B cell (primary cell): ENCODE data around the gene CATSPER3. TPM values are rescaled to one million over a fixed set of nuclear protein-coding genes. Genes with fewer than 3 reads are reported as not detected.

ENCODE experiments used
- ATAC-seq: fragments of 200-7000 bp; cut with Tn5 transposase; one replicate; pipeline ENCODE4 v1.10.0; 2021; ENCODE audit warnings: low read depth, mild to moderate bottlenecking, moderate number of reproducible peaks, moderate library complexity
- CTCF ChIA-PET: fragments of 350-600 bp; sonication (Branson Sonifier 250); formaldehyde crosslinking; loops from one replicate; lab custom pipeline; 2021; ENCODE audit warnings: antibody characterized with exemption, inconsistent platforms; lab: Charles Lee
- POLR2A ChIA-PET: fragments of 350-600 bp; sonication (Branson Sonifier 250); formaldehyde crosslinking; loops from one replicate; lab custom pipeline; 2021; ENCODE audit warnings: antibody characterized with exemption; lab: Charles Lee
- DNase-seq: peaks from one replicate; pipeline ENCODE4 v3.0.0; 2013
- H2AFZ ChIP-seq: 2 replicates; pipeline ENCODE4 v1.6.1; 2012; ENCODE audit warnings: mild to moderate bottlenecking, low read depth, low read length; ENCODE audit not compliant: insufficient read depth, poor library complexity, severe bottlenecking
- H3K27ac ChIP-seq, 2 donors: 1 replicate in 1 of 2; 2 replicates in 1 of 2; pipeline ENCODE4 v1.5.1; 2012 to 2013; ENCODE audit warnings: low read length in 2 of 2, mild to moderate bottlenecking in 2 of 2, moderate library complexity in 1 of 2
- H3K27me3 ChIP-seq, 4 experiments: fragments of 200-600 bp in 1 of 4; sonication (generic) in 1 of 4; replicated peaks in 1 of 4; 1 replicate in 2 of 4; 2 replicates in 2 of 4; pipeline versions ENCODE4 v1.6.1 to v1.7.0; 2013 to 2016; ENCODE audit warnings: low read length in 3 of 4, mild to moderate bottlenecking in 2 of 4, mixed read lengths in 1 of 4, moderate library complexity in 1 of 4; ENCODE audit not compliant: insufficient read depth in 4 of 4, control insufficient read depth in 3 of 4; ENCODE audit errors: control extremely low read depth in 1 of 4
- H3K36me3 ChIP-seq, 2 experiments: replicated peaks in 1 of 2; 1 replicate in 1 of 2; 2 replicates in 1 of 2; pipeline versions ENCODE4 v1.6.1 to v1.7.1; 2013; ENCODE audit warnings: low read length in 1 of 2; ENCODE audit not compliant: insufficient read depth in 2 of 2, control insufficient read depth in 1 of 2; ENCODE audit errors: control extremely low read depth in 1 of 2, extremely low read depth in 1 of 2
- H3K4me1 ChIP-seq, 2 donors: fragments of 200-600 bp in 1 of 2; sonication (generic) in 1 of 2; 1 replicate in 1 of 2; 2 replicates in 1 of 2; pipeline versions ENCODE4 v1.5.1 to v1.6.1; 2013 to 2017; ENCODE audit warnings: low read length in 2 of 2; ENCODE audit not compliant: control insufficient read depth in 2 of 2, insufficient read depth in 2 of 2
- H3K4me2 ChIP-seq: replicated peaks from 2 replicates; pipeline ENCODE3; 2012; ENCODE audit warnings: mild to moderate bottlenecking, low read depth, low read length; ENCODE audit not compliant: poor library complexity, severe bottlenecking
- H3K4me3 ChIP-seq, 5 experiments: fragments of 200-600 bp in 1 of 5; sonication (generic) in 1 of 5; 1 replicate in 3 of 5; 2 replicates in 2 of 5; pipeline versions ENCODE4 v1.5.1 to v1.7.0; 2011 to 2016; ENCODE audit warnings: low read length in 4 of 5, mild to moderate bottlenecking in 4 of 5, low read depth in 2 of 5, control low read depth in 1 of 5, moderate library complexity in 1 of 5; ENCODE audit not compliant: insufficient read depth in 1 of 5; ENCODE audit errors: control extremely low read depth in 1 of 5, extremely low read depth in 1 of 5
- H3K79me2 ChIP-seq: fragments of 200-600 bp; sonication (generic); one replicate; pipeline ENCODE4 v1.6.0; 2016; ENCODE audit warnings: low read length; ENCODE audit not compliant: control insufficient read depth, insufficient read depth
- H3K9ac ChIP-seq: fragments of 200-600 bp; sonication (generic); 2 replicates; pipeline ENCODE4 v1.6.1; 2017; ENCODE audit warnings: mild to moderate bottlenecking, low read length, moderate library complexity
- H3K9me3 ChIP-seq, 3 donors: one replicate each; pipeline versions ENCODE4 v1.6.1 to v1.7.1; 2013; ENCODE audit warnings: low read length in 2 of 3; ENCODE audit not compliant: control insufficient read depth in 2 of 3, insufficient read depth in 1 of 3; ENCODE audit errors: control extremely low read depth in 1 of 3
- H4K20me1 ChIP-seq: 2 replicates; pipeline ENCODE4 v1.6.0; 2012; ENCODE audit warnings: mild to moderate bottlenecking, low read length; ENCODE audit not compliant: insufficient read depth, control insufficient read depth, poor library complexity, severe bottlenecking
- H3K27ac Mint-ChIP-seq: one replicate; pipeline ENCODE4 v1.8.0; 2021; ENCODE audit warnings: mixed read lengths
- H3K27me3 Mint-ChIP-seq: one replicate; pipeline ENCODE4 v1.8.0; 2021; ENCODE audit warnings: mixed read lengths
- H3K4me1 Mint-ChIP-seq: one replicate; pipeline ENCODE4 v1.8.0; 2021; ENCODE audit warnings: mixed read lengths
- H3K4me3 Mint-ChIP-seq: one replicate; pipeline ENCODE4 v1.8.0; 2021; ENCODE audit warnings: mixed read lengths
- H3K9me3 Mint-ChIP-seq: one replicate; pipeline ENCODE4 v1.8.0; 2022; ENCODE audit warnings: mixed read lengths; ENCODE audit not compliant: insufficient read depth
- EZH2 ChIP-seq: IDR thresholded peaks from 2 replicates; pipeline ENCODE4 v1.6.1; 2012; ENCODE audit warnings: borderline replicate concordance, low read depth, mild to moderate bottlenecking, moderate library complexity, low read length; ENCODE audit not compliant: insufficient read depth, poor library complexity, severe bottlenecking
- WGBS: methylation state at CpG from one replicate; pipeline ENCODE4 v1.1.5; 2013; ENCODE audit warnings: missing lambda C conversion rate; ENCODE audit not compliant: insufficient coverage; 5-methylcytosine and 5-hydroxymethylcytosine counted together
- intact Hi-C: fragments of 100-400 bp; cut with micrococcal nuclease; formaldehyde crosslinking; loops from one replicate; pipeline ENCODE4 v1.10.0; 2022
- polyA plus RNA-seq: library from polyadenylated mRNA; depleted of rRNA; stranded (reverse); fragments of >200 nt; gene quantifications from 2 replicates; pipeline ENCODE4 v1.2.3, GENCODE V29; 2012
- total RNA-seq, 2 donors: library from RNA; stranded (reverse); fragments of 120-200 nt in 1 of 2; gene quantifications; 1 replicate in 1 of 2; 2 replicates in 1 of 2; pipeline versions ENCODE4 v1.2.3 to v1.2.4, GENCODE V29; 2013 to 2022
- TF ChIP-seq, protein P1 (sequence below): fragments of 200-600 bp; IDR thresholded peaks from one replicate; pipeline ENCODE4 v1.8.0; 2022; ENCODE audit warnings: antibody characterized with exemption, mild to moderate bottlenecking

CATSPER3 gene
- total and polyA plus RNA-seq, 2 donors (not counting 1 experiment from before 2014, with no cell fraction given) = 0.79 to 1.3 TPM

DNA sequence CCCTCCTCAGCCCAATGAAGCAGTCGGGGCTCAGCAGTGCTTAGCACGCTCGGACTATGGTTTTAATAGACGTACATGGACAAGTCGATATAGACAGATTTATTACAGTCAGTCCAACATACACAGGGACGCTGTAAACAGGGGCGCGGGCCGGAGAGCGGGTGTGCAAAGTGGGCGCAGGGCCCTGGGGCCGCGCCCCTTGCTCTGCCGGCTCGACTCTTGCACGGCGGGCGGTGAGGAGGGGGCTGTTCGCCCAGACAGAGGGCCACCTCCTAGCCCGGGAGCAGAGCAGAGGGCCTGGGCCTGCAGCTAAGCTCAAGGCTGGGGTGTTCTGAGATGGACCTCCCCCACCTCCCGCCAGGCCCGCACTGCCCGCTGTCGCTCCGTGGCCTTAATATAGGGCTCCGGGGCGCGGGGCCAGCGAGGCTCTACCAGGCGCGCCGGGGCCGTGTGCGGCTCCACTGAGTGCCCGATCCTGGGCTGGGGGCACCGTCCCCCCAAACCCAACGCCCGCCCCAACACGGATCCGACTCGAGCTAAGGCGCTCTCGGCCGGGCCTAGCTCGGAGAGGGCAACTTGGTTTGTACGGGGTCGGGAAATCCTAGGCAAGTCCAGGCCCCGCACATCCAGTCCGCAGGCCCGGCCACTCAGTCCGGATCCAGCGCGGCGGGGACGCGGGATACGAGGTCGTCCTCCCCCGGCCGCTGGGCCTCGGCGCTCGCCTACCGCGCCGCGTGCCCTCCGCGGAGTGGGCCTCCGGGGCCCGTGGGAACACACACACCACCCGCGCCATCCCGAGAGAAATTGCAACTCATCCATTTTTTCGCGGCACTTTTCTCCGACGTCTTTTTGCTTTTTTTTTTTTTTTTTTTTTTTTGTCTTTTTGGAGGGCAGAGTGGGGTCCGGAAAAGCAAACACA is 60.2 kb downstream of the CATSPER3 start:
- intact Hi-C loops = no loop called here
- H3K27ac ChIP-seq = no peak overlapping the region
- no peaks in the 10 kb centered on the region for H3K36me3 ChIP-seq
- H3K4me1 Mint-ChIP-seq = peaks cover 33% of the 10 kb centered on the region
- peak overlapping the region; percentile 16 for H3K4me3 Mint-ChIP-seq
- peaks cover 12% of the 10 kb centered on the region for H4K20me1 ChIP-seq
- H3K4me3 ChIP-seq = no peak overlapping the region
- H3K27ac Mint-ChIP-seq = peak overlapping the region; percentile 22
- TF ChIP-seq, protein P1, sequence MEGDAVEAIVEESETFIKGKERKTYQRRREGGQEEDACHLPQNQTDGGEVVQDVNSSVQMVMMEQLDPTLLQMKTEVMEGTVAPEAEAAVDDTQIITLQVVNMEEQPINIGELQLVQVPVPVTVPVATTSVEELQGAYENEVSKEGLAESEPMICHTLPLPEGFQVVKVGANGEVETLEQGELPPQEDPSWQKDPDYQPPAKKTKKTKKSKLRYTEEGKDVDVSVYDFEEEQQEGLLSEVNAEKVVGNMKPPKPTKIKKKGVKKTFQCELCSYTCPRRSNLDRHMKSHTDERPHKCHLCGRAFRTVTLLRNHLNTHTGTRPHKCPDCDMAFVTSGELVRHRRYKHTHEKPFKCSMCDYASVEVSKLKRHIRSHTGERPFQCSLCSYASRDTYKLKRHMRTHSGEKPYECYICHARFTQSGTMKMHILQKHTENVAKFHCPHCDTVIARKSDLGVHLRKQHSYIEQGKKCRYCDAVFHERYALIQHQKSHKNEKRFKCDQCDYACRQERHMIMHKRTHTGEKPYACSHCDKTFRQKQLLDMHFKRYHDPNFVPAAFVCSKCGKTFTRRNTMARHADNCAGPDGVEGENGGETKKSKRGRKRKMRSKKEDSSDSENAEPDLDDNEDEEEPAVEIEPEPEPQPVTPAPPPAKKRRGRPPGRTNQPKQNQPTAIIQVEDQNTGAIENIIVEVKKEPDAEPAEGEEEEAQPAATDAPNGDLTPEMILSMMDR = no peak
- peak; percentile 38 for TF ChIP-seq EZH2
- no peak overlapping the region for H2AFZ ChIP-seq
- H3K9ac ChIP-seq = no peak overlapping the region
- ATAC-seq (no peak), DNase-seq (peak; percentile 55)
- ChIA-PET POLR2A (no interaction called here), CTCF (interaction anchor here (1.3 kb wide), 1 partner anchor 26 kb away, joined by 5 read pairs; no protein-coding TSS in a partner anchor)
- 21% methylated on average over 72 of the region's 79 CpGs for WGBS
- peaks cover 40 to 63% of the 10 kb centered on the region in 2 donors for H3K4me1 ChIP-seq
- peaks cover 70% of the 10 kb centered on the region for H3K27me3 Mint-ChIP-seq
- peak overlapping the region; percentile 50 for H3K4me2 ChIP-seq
- no peaks in the 10 kb centered on the region for H3K79me2 ChIP-seq
- peaks cover 0 to 85% (median 58%) of the 10 kb centered on the region in 4 experiments for H3K27me3 ChIP-seq
- H3K9me3 Mint-ChIP-seq = peaks cover 3% of the 10 kb centered on the region
- H3K9me3 ChIP-seq = peaks cover 3 to 49% (median 10%) of the 10 kb centered on the region in 3 donors
